Spleen (tissue), 11 donors: ENCODE data around the gene HMMR. TPM values are rescaled to one million over a fixed set of nuclear protein-coding genes. Genes with fewer than 3 reads are reported as not detected.

Experiments
- DNase-seq: peaks from one replicate; pipeline ENCODE4 v3.0.0-alpha.2; 2020
- H3K27ac ChIP-seq, 8 donors: fragments of 200-600 bp; sonication (generic) in 7 of 8; 1 replicate in 4 of 8; 2 replicates in 4 of 8; pipeline versions ENCODE4 v1.5.0 to v1.8.0; 2016 to 2021; ENCODE audit warnings: inconsistent platforms in 4 of 8, mild to moderate bottlenecking in 4 of 8, moderate library complexity in 1 of 8
- H3K27me3 ChIP-seq, 7 donors: fragments of 200-600 bp; sonication (generic) in 6 of 7; replicated peaks in 1 of 7; 1 replicate in 4 of 7; 2 replicates in 3 of 7; pipeline versions ENCODE4 v1.5.0 to v1.8.0; 2016 to 2021; ENCODE audit warnings: inconsistent platforms in 3 of 7, mild to moderate bottlenecking in 1 of 7
- H3K36me3 ChIP-seq, 6 donors: fragments of 200-600 bp; sonication (generic) in 5 of 6; 1 replicate in 4 of 6; 2 replicates in 2 of 6; pipeline versions ENCODE4 v1.5.0 to v1.8.0; 2016 to 2021; ENCODE audit warnings: inconsistent platforms in 2 of 6
- H3K4me1 ChIP-seq, 6 donors: fragments of 200-600 bp; sonication (generic) in 5 of 6; 1 replicate in 3 of 6; 2 replicates in 3 of 6; pipeline versions ENCODE4 v1.5.0 to v1.8.0; 2016 to 2021; ENCODE audit warnings: inconsistent platforms in 3 of 6
- H3K4me3 ChIP-seq, 8 donors: fragments of 200-600 bp; sonication (generic) in 7 of 8; 1 replicate in 4 of 8; 2 replicates in 4 of 8; pipeline versions ENCODE4 v1.5.0 to v1.8.0; 2016 to 2021; ENCODE audit warnings: inconsistent platforms in 4 of 8, mild to moderate bottlenecking in 4 of 8, moderate library complexity in 2 of 8
- H3K9me3 ChIP-seq, 8 donors: fragments of 200-600 bp; sonication (generic) in 7 of 8; 1 replicate in 4 of 8; 2 replicates in 4 of 8; pipeline versions ENCODE4 v1.5.0 to v1.8.0; 2016 to 2021; ENCODE audit warnings: inconsistent platforms in 4 of 8
- POLR2A ChIP-seq, 3 donors: fragments of 450-650 bp; IDR thresholded peaks; one replicate each; pipeline ENCODE4 v1.5.1; 2017; ENCODE audit warnings: antibody characterized with exemption in 3 of 3, mild to moderate bottlenecking in 1 of 3
- POLR2AphosphoS5 ChIP-seq, 3 donors: sonication (generic); formaldehyde crosslinking; IDR thresholded peaks; one replicate each; pipeline ENCODE4 v1.5.1; 2017; ENCODE audit warnings: antibody characterized with exemption in 3 of 3
- WGBS, 5 donors: extraction: QIAGEN DNeasy Blood & Tissue Kit in 3 of 5; methylation state at CpG; one replicate each; pipeline versions ENCODE4 v1.1.5 to v1.1.7; 2013 to 2018; 5-methylcytosine and 5-hydroxymethylcytosine counted together
- intact Hi-C: fragments of 100-400 bp; cut with DNase I; formaldehyde crosslinking; loops from one replicate; pipeline ENCODE4 v1.15.0; 2023; ENCODE audit warnings: low total_unique reads
- polyA plus RNA-seq, 3 donors: library from polyadenylated mRNA; stranded (reverse); fragments of 200-250 nt; gene quantifications; one replicate each; pipeline ENCODE4 v1.2.1, GENCODE V29; 2013
- total RNA-seq, 7 donors: library from RNA; depleted of rRNA in 3 of 7; stranded (reverse); fragments of >200 nt in 3 of 7; fragmentation: NEBNext Ultra II Directional in 4 of 7; extraction: Animal tissue kit (Norgen Biotek cat#: 25700) in 4 of 7; gene quantifications; one replicate each; pipeline versions ENCODE4 v1.1.0 to v1.2.1, GENCODE V29; 2016 to 2021
- TF ChIP-seq, protein P1 (sequence below), 11 experiments: fragments of 200-600 bp in 7 of 11; fragments of 450-650 bp in 4 of 11; sonication (generic) in 4 of 11; IDR thresholded peaks in 8 of 11; conservative IDR thresholded peaks in 3 of 11; 1 replicate in 7 of 11; 2 replicates in 4 of 11; pipeline versions ENCODE4 v1.4.0 to v1.8.0; 2016 to 2021; ENCODE audit warnings: antibody characterized with exemption in 11 of 11, inconsistent platforms in 4 of 11, mild to moderate bottlenecking in 1 of 11
- donor health status: healthy with polysubstance abuse.
- donor health status: DM: no; HTN: no; CAD: no; lungs with moderate emphysema.
- donor health status: DM: no; HTN: no; CAD: no.
- donor health status: Bipolar disorder and iron deficiency.
- donor health status: healthy.
- donor health status: DM: no; HTN: no; CAD: no.
- donor health status: DM: yes; HTN: yes; CAD: no.

The HMMR gene
- total and polyA plus RNA-seq, 10 donors: 0.65 to 10.4 (median 3.3) TPM

DNA sequence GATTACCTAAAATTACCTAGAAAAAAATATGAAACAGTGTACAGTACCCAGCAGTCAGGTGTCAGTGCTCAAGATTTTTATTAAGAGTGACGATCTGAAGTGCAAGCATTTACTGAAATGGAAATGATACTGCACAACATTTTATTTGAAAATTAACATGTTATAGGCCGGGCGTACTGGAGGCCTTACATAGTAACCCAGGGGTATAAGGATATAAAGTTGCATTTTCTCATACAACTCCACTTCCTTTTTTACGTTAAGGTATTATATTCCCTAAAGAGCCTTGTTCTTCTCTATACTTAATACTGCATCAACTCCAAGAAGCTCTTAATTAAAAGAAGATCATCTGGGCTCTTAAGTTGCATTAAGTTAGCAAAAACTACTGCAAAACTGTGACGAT is 48.3 kb downstream of the HMMR start:
- 13 to 23% (median 17%) methylated on average over 5 of the region's 5 CpGs for WGBS, 5 donors
- H3K9me3 ChIP-seq: no peaks in the 10 kb centered on the region
- no peak for DNase-seq
- peaks cover 0 to 24% (median 18%) of the 10 kb centered on the region in 6 donors for H3K36me3 ChIP-seq
- intact Hi-C loops: loop anchor here (5.0 kb wide), 1 partner anchor 46 kb away; the partner anchor contains the start of genes HMMR and NUDCD2
- H3K27ac ChIP-seq: peak overlapping the region; percentile 15 to 100 (median 98)
- H3K27me3 ChIP-seq: no peaks in the 10 kb centered on the region
- H3K4me3 ChIP-seq: peak overlapping the region in 5 of 8 donors; percentile 27 to 87 (median 63)
- TF ChIP-seq, protein P1, sequence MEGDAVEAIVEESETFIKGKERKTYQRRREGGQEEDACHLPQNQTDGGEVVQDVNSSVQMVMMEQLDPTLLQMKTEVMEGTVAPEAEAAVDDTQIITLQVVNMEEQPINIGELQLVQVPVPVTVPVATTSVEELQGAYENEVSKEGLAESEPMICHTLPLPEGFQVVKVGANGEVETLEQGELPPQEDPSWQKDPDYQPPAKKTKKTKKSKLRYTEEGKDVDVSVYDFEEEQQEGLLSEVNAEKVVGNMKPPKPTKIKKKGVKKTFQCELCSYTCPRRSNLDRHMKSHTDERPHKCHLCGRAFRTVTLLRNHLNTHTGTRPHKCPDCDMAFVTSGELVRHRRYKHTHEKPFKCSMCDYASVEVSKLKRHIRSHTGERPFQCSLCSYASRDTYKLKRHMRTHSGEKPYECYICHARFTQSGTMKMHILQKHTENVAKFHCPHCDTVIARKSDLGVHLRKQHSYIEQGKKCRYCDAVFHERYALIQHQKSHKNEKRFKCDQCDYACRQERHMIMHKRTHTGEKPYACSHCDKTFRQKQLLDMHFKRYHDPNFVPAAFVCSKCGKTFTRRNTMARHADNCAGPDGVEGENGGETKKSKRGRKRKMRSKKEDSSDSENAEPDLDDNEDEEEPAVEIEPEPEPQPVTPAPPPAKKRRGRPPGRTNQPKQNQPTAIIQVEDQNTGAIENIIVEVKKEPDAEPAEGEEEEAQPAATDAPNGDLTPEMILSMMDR (IDR thresholded peaks at IDR 0.05 in 8 of 11, conservative IDR thresholded peaks at IDR 0.05 in 3 of 11): no peak
- TF ChIP-seq POLR2AphosphoS5 (IDR thresholded peaks at IDR 0.05) (no peak), POLR2A (IDR thresholded peaks at IDR 0.05) (no peak)
- H3K4me1 ChIP-seq: peaks cover 34 to 88% (median 74%) of the 10 kb centered on the region in 6 donors

DNA sequence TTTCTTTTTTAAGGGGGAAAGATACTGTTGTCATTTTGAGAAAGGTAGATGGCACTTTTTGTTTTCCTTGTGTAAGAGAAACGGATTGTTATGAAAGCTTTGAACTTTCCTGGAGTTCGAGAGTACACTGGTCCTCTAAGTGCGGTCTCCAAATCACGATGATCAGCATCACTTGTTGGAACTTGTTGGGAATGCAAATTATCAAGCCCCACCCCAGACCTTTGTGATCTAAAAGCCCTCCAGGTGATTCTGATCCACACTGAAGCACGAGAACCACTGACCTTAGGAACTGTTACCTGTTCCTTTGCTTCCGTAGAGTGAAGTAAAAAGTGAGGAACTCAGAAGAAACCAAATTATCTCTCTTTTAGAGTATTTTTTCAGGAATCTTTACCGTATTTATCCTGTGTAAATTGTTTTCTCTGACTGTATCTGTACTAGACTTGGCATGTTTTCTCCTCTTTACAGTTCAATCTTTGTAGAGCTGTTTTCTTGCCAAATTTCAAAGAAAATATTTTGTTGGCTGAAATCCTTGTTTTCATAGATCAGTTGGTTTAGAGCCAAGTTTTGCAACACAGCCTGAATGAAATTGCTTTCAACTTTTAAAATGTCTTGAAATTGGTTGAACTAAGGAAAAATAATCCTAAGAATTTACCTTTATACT is 49.0 kb downstream of the HMMR start:
- Histone ChIP-seq H3K27me3 (no peaks in the 10 kb centered on the region), H3K27ac (peak overlapping the region; percentile 15 to 100 (median 98)), H3K9me3 (no peaks in the 10 kb centered on the region), H3K36me3 (peaks cover 0 to 31% (median 25%) of the 10 kb centered on the region in 6 donors), H3K4me1 (peaks cover 34 to 88% (median 70%) of the 10 kb centered on the region in 6 donors), H3K4me3 (peak overlapping the region in 5 of 8 donors; percentile 27 to 87 (median 63))
- intact Hi-C loops: loop anchor here (5.0 kb wide), 1 partner anchor 47 kb away; the partner anchor contains the start of genes HMMR and NUDCD2
- no peak for DNase-seq
- 22 to 42% (median 27%) methylated on average over 7 of the region's 7 CpGs for WGBS, 5 donors
- TF ChIP-seq POLR2A (IDR thresholded peaks at IDR 0.05): no peak
- TF ChIP-seq POLR2AphosphoS5 (IDR thresholded peaks at IDR 0.05): no peak
- TF ChIP-seq, protein P1 (IDR thresholded peaks at IDR 0.05 in 8 of 11, conservative IDR thresholded peaks at IDR 0.05 in 3 of 11): no peak

DNA sequence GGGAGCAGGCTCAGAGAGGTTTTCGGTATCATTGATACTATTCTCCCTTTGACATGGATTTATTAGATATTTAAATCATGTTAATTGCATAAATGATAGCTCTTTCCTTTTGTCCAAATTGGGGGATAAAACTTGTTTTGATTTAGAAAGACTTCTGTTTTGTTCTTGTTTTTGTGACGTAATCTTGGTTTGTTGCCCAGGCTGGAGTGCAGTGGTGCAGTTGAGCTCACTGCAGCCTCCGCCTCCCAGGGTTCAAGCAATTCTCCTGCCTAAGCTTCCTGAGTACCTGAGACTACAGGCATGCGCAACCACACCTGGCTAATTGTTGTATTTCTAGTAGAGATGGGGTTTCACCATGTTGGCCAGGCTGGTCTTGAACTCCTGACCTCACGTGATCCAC is 52.1 kb downstream of the HMMR start:
- H3K36me3 ChIP-seq: peaks cover 2 to 60% (median 53%) of the 10 kb centered on the region in 6 donors
- no peaks in the 10 kb centered on the region for H3K9me3 ChIP-seq
- TF ChIP-seq POLR2A (IDR thresholded peaks at IDR 0.05): no peak
- TF ChIP-seq, protein P1 (IDR thresholded peaks at IDR 0.05 in 8 of 11, conservative IDR thresholded peaks at IDR 0.05 in 3 of 11): no peak
- no peak for TF ChIP-seq POLR2AphosphoS5 (IDR thresholded peaks at IDR 0.05)
- H3K27ac ChIP-seq: peak overlapping the region in 1 of 8 donors; percentile 19
- intact Hi-C loops: no loop called here
- H3K27me3 ChIP-seq: no peaks in the 10 kb centered on the region
- no peak for DNase-seq
- H3K4me3 ChIP-seq: no peak overlapping the region
- peaks cover 28 to 90% (median 64%) of the 10 kb centered on the region in 6 donors for H3K4me1 ChIP-seq
- WGBS, 5 donors: 85 to 96% (median 91%) methylated on average over 5 of the region's 5 CpGs

DNA sequence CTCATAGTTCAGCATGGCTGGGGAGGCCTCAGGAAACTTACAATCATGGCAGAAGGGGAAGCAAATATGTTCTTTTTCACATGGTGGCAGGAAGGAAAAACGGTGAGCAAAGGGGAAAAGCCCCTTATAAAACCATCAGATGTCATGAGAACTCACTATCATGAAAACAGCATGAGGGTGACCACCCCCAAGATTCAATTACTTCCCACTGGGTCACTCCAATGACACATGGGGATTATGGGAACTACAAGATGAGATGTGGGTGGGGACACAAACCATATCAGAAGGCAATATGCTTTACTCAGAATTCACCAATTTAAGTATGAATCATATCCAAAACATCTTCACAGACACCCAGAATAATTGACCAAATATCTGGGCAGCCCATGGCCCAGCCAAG is 64.7 kb downstream of the HMMR start:
- Histone ChIP-seq H3K36me3 (peaks cover 0 to 24% (median 11%) of the 10 kb centered on the region in 6 donors), H3K4me1 (no peaks in the 10 kb centered on the region), H3K27ac (no peak overlapping the region), H3K4me3 (no peak overlapping the region), H3K9me3 (no peaks in the 10 kb centered on the region), H3K27me3 (no peaks in the 10 kb centered on the region)
- WGBS, 5 donors: 72 to 91% (median 82%) methylated on average over 1 of the region's 1 CpG
- TF ChIP-seq POLR2A (IDR thresholded peaks at IDR 0.05) (no peak), POLR2AphosphoS5 (IDR thresholded peaks at IDR 0.05) (no peak)
- TF ChIP-seq, protein P1 (IDR thresholded peaks at IDR 0.05 in 8 of 11, conservative IDR thresholded peaks at IDR 0.05 in 3 of 11): no peak
- intact Hi-C loops: no loop called here
- no peak for DNase-seq
